Activated naive CD4-positive, alpha-beta T cell treated with anti-CD3 and anti-CD28 coated beads, Interleukin-2, amount 10 ng/mL, durations not matched to agents 5 hours and 36 hours (primary cell): Measurements from ENCODE around the gene BPIFB6. TPM values are rescaled to one million over a fixed set of nuclear protein-coding genes. Genes with fewer than 3 reads are reported as not detected.

Source experiments
- total RNA-seq, 2 experiments: library from RNA; stranded (reverse); gene quantifications; one replicate each; pipeline ENCODE4 v1.2.3, GENCODE V29; 2021

BPIFB6 gene
- not detected for total RNA-seq

GRCh38 chr20:33031531-33031930 is at the start of gene BPIFB6:
Gene BPIFB6 (plus strand): TSS chr20:33031648. CDS start chr20:33031648, 0 bp downstream.

GRCh38 chr20:33004141-33004751 is 27.2 kb upstream of the BPIFB6 start, which contains the start of gene SUN5:
Gene SUN5 (minus strand): TSS chr20:33004433. CDS start chr20:33004340, 93 bp downstream.

GRCh38 chr20:33007376-33008335 is 23.8 kb upstream of the BPIFB6 start, which contains the start of gene BPIFB2:
Gene BPIFB2 (plus strand): TSS chr20:33007704. CDS start chr20:33008575, 871 bp downstream.

GRCh38 chr20:33053291-33054106 is 22.1 kb downstream of the BPIFB6 start, which contains the start of gene BPIFB3:
Gene BPIFB3 (plus strand): TSS chr20:33053903. CDS start chr20:33055436, 1,533 bp downstream.

GRCh38 chr20:33079259-33079658 is 47.8 kb downstream of the BPIFB6 start, which contains the start of gene BPIFB4:
Gene BPIFB4 (plus strand): TSS chr20:33079643. CDS start chr20:33081527, 1,884 bp downstream.

Other genes starting within 250 kb of the BPIFB6 start
- 100 to 1,000 TPM; 115 to 117 TPM for gene MAPRE1, start 211.7 kb upstream of the BPIFB6 start, total RNA-seq
- under 1 TPM; 0.18 to 0.39 TPM for gene EFCAB8, start 172.7 kb upstream of the BPIFB6 start, total RNA-seq
- gene SUN5, start 27.2 kb upstream of the BPIFB6 start, total RNA-seq: not detected
- not detected for gene BPIFB2, start 23.9 kb upstream of the BPIFB6 start, total RNA-seq
- gene BPIFB3, start 22.3 kb downstream of the BPIFB6 start, total RNA-seq: not detected
- not detected for gene BPIFB4, start 48.0 kb downstream of the BPIFB6 start, total RNA-seq
- gene BPIFA2, start 136.5 kb downstream of the BPIFB6 start, total RNA-seq: not detected
- gene BPIFA3, start 185.7 kb downstream of the BPIFB6 start, total RNA-seq: not detected
- not detected for gene BPIFA1, start 204.3 kb downstream of the BPIFB6 start, total RNA-seq